Body of pancreas (tissue), 4 donors: ENCODE data around the gene ATRAID.

Source experiments
- POLR2A ChIP-seq, 3 donors: fragments of 450-650 bp; IDR thresholded peaks; one replicate each; pipeline ENCODE4 v1.6.1; 2016; ENCODE audit warnings: antibody characterized with exemption in 3 of 3, mild to moderate bottlenecking in 2 of 3
- TF ChIP-seq, protein P1 (sequence below), 7 experiments: fragments of 450-650 bp in 4 of 7; fragments of 200-600 bp in 3 of 7; sonication (generic) in 3 of 7; IDR thresholded peaks; one replicate each; pipeline ENCODE4 v1.5.1; 2016 to 2019; ENCODE audit warnings: antibody characterized with exemption in 7 of 7

DNA sequence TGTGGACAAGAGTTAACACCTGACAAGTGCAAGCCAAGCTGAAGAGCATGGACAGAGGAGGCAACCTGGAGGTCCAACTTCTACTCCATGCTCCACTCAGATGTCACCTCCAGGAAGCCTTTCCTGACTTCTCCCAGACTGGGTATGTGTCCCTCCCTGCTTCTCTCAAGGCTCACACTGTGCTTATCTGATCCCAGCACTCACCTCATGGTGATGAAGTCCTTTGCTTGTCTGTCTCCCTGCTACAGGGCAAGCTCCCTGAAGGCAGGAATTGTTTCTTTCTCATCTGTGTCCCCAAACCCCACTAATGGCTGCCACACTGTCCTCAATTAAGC, 53.7 kb downstream of the ATRAID start:
- TF ChIP-seq, protein P1, sequence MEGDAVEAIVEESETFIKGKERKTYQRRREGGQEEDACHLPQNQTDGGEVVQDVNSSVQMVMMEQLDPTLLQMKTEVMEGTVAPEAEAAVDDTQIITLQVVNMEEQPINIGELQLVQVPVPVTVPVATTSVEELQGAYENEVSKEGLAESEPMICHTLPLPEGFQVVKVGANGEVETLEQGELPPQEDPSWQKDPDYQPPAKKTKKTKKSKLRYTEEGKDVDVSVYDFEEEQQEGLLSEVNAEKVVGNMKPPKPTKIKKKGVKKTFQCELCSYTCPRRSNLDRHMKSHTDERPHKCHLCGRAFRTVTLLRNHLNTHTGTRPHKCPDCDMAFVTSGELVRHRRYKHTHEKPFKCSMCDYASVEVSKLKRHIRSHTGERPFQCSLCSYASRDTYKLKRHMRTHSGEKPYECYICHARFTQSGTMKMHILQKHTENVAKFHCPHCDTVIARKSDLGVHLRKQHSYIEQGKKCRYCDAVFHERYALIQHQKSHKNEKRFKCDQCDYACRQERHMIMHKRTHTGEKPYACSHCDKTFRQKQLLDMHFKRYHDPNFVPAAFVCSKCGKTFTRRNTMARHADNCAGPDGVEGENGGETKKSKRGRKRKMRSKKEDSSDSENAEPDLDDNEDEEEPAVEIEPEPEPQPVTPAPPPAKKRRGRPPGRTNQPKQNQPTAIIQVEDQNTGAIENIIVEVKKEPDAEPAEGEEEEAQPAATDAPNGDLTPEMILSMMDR (IDR thresholded peaks at IDR 0.05), result no peak
- no peak for TF ChIP-seq POLR2A (IDR thresholded peaks at IDR 0.05)
